HepG2 (cell line): ENCODE measurements around the gene ELP1. TPM values are rescaled to one million over a fixed set of nuclear protein-coding genes. Genes with fewer than 3 reads are reported as not detected.

ENCODE experiments used
- IRX3 ChIP-seq: sonication (generic); formaldehyde crosslinking; IDR thresholded peaks from 2 replicates; pipeline ENCODE4 v1.8.1; 2023; ENCODE audit warnings: mild to moderate bottlenecking, low read depth, missing genetic modification reagents, borderline replicate concordance
- MAF1 ChIP-seq: sonication (generic); formaldehyde crosslinking; IDR thresholded peaks from 2 replicates; pipeline ENCODE4 v1.5.0; 2020; ENCODE audit warnings: missing genetic modification reagents, borderline replicate concordance
- MLXIP ChIP-seq: sonication (generic); formaldehyde crosslinking; IDR thresholded peaks from 2 replicates; pipeline ENCODE4 v1.9.0; 2021; ENCODE audit warnings: missing genetic modification reagents, borderline replicate concordance
- MTF1 ChIP-seq: sonication (generic); formaldehyde crosslinking; IDR thresholded peaks from 2 replicates; pipeline ENCODE4 v1.5.0; 2020; ENCODE audit warnings: missing genetic modification reagents
- MXI1 ChIP-seq: IDR thresholded peaks from 3 replicates; pipeline ENCODE4 v1.6.1; 2012; ENCODE audit warnings: low read depth, low read length, inconsistent platforms, borderline replicate concordance
- NR2F6 ChIP-seq, 2 experiments: IDR thresholded peaks; 2 replicates each; pipeline ENCODE4 v1.6.1; 2016; ENCODE audit warnings: antibody characterized with exemption in 1 of 2, mild to moderate bottlenecking in 1 of 2
- SMAD3 ChIP-seq: sonication (generic); formaldehyde crosslinking; IDR thresholded peaks from 2 replicates; pipeline ENCODE4 v1.4.0; 2020; ENCODE audit warnings: missing genetic modification reagents
- TBX3 ChIP-seq: fragments of 450-650 bp; IDR thresholded peaks from 2 replicates; pipeline ENCODE4 v1.6.1; 2017; ENCODE audit warnings: antibody characterized with exemption, mild to moderate bottlenecking, inconsistent platforms, borderline replicate concordance
- ZBTB4 ChIP-seq: sonication (generic); formaldehyde crosslinking; IDR thresholded peaks from 2 replicates; pipeline ENCODE4 v1.4.0; 2020; ENCODE audit warnings: missing genetic modification reagents, mild to moderate bottlenecking, borderline replicate concordance
- ZBTB8A ChIP-seq: sonication (generic); formaldehyde crosslinking; IDR thresholded peaks from 2 replicates; pipeline ENCODE4 v1.4.0; 2020; ENCODE audit warnings: mild to moderate bottlenecking, low read depth, missing genetic modification reagents, borderline replicate concordance
- ZNF292 ChIP-seq: sonication (generic); formaldehyde crosslinking; IDR thresholded peaks from 2 replicates; pipeline ENCODE4 v1.8.1; 2022; ENCODE audit warnings: mild to moderate bottlenecking, low read depth, missing genetic modification reagents, borderline replicate concordance
- ZNF563 ChIP-seq: sonication (generic); formaldehyde crosslinking; IDR thresholded peaks from 2 replicates; pipeline ENCODE4 v1.8.0; 2022; ENCODE audit warnings: mild to moderate bottlenecking, moderate library complexity, missing genetic modification reagents
- ZNF678 ChIP-seq: sonication (generic); formaldehyde crosslinking; IDR thresholded peaks from 2 replicates; pipeline ENCODE4 v1.4.0; 2020; ENCODE audit warnings: mild to moderate bottlenecking, missing genetic modification reagents
- polyA plus RNA-seq, 8 experiments: library from polyadenylated mRNA; depleted of rRNA in 3 of 8; stranded (reverse) in 7 of 8; unstranded in 1 of 8; fragments of >200 nt; fragmentation: Illumina TruSeq in 4 of 8; extraction: Trizol in 4 of 8; gene quantifications; 2 replicates each; pipeline versions ENCODE4 v1.2.1 to v1.2.3, GENCODE V29; 2011 to 2016; ENCODE audit warnings: low read depth in 4 of 8, missing spikeins in 1 of 8, mixed read lengths in 1 of 8; ENCODE audit not compliant: insufficient read depth in 1 of 8
- total RNA-seq, 5 experiments: library from RNA; depleted of rRNA; stranded (reverse); fragments of >200 nt; fragmentation: Illumina TruSeq; extraction: Trizol; gene quantifications; 2 replicates each; pipeline ENCODE4 v1.2.3, GENCODE V29; 2016; ENCODE audit warnings: low read depth in 1 of 5
- TF ChIP-seq, protein P1 (sequence below): sonication (generic); formaldehyde crosslinking; IDR thresholded peaks from 2 replicates; pipeline ENCODE4 v1.4.0; 2020; ENCODE audit warnings: mild to moderate bottlenecking, missing genetic modification reagents

ELP1 gene
- total and polyA plus RNA-seq, 2 of the 13 experiments (the other 11 are each of a cell fraction or from before 2014, with no cell fraction given), result 157 to 275 TPM

DNA sequence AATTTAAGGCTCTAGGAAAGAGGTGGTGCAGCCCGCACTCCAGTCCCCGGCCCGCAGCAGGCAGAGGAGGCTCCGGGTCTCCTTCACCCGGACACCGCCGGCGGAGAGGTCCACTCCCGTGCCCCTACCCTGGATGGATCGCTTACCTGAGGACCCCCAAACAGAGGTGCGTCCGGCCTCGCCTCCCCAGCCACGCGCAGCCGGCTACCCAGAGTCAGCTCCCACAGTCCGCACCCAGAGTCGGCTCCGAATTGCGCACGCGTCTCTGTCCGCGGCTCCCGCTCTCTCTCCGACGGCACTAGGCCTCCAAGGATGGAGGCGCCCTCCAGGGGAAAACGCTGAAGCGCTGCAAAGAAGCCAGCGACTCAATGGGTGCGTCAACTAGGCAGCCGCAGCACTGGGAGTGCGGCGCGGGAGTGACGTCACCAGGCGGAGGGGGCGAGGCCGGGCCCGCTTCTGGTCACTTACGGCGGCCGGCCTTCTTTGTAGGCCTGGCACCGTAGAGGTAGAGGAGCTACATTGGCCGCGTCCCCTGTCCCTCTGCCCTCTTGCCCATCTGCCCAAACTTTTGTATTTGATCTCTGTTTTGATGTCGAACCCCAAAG is at the start of gene ELP1 (continued):
- TF ChIP-seq, protein P1, sequence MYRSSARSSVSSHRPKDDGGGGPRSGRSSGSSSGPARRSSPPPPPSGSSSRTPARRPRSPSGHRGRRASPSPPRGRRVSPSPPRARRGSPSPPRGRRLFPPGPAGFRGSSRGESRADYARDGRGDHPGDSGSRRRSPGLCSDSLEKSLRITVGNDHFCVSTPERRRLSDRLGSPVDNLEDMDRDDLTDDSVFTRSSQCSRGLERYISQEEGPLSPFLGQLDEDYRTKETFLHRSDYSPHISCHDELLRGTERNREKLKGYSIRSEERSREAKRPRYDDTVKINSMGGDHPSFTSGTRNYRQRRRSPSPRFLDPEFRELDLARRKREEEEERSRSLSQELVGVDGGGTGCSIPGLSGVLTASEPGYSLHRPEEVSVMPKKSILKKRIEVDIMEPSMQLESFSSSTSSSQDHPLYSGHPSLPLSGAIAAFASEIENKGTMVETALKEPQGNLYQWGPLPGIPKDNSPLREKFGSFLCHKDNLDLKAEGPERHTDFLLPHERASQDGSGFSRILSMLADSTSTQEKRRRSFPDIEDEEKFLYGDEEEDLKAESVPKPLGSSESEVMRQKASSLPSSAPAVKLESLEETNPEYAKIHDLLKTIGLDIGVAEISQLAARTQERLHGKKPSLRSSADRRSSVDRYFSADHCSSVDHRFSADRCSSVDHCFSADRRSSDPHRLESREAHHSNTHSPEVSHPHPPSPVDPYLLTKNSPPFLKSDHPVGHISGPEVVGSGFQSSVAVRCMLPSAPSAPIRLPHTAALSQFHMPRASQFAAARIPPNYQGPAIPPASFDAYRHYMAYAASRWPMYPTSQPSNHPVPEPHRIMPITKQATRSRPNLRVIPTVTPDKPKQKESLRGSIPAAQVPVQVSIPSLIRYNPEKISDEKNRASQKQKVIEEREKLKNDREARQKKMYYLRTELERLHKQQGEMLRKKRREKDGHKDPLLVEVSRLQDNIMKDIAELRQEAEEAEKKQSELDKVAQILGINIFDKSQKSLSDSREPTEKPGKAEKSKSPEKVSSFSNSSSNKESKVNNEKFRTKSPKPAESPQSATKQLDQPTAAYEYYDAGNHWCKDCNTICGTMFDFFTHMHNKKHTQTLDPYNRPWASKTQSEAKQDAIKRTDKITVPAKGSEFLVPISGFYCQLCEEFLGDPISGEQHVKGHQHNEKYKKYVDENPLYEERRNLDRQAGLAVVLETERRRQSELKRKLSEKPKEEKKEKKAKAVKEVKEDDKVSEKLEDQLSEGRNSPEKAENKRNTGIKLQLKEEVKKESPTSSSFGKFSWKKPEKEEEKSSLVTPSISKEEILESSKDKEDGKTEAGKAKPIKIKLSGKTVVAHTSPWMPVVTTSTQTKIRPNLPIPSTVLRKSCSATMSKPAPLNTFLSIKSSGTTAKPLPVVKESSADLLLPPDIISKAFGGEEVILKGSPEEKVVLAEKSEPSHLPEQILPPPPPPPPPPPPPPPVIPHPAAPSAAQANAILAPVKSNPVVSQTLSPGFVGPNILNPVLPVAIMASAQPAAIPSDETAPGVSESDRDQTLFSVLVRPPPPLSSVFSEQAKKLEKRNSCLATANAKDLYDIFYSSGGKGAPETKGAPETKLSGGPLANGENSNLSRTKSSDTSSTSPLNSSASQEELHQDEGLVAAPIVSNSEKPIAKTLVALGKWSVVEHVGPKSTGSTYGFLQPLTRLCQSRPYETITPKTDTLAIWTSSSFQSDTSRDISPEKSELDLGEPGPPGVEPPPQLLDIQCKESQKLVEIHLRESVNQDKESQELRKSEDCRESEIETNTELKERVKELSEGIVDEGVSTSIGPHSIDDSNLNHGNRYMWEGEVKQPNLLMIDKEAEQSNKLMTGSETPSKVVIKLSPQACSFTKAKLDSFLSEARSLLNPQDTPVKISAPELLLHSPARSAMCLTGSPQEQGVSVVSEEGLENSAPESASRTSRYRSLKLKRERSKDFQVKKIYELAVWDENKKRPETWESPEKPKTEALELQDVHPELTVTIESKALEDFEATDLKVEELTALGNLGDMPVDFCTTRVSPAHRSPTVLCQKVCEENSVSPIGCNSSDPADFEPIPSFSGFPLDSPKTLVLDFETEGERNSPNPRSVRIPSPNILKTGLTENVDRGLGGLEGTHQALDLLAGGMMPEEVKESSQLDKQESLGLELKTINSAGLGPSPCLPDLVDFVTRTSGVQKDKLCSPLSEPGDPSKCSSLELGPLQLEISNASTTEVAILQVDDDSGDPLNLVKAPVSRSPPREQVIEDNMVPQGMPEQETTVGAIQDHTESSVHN (CRISPR knock-in tag), result 0 out of 2 replicates have a peak, but pooled peaks have one; percentile 61
- no peak for TF ChIP-seq TBX3
- peak; percentile 74 for TF ChIP-seq ZNF292 (CRISPR knock-in tag)
- TF ChIP-seq ZBTB8A (CRISPR knock-in tag), result no peak
- TF ChIP-seq ZNF563, result no peak; the same call in 1 of the 2 replicates
- no peak for TF ChIP-seq MLXIP
- 0 out of 2 replicates have a peak, but pooled peaks have one; percentile 61 for TF ChIP-seq ZNF678
- TF ChIP-seq MTF1 (CRISPR knock-in tag), result no peak
- peak; percentile 81; the same call in 1 of the 2 replicates for TF ChIP-seq SMAD3 (CRISPR knock-in tag)
- TF ChIP-seq MXI1, result peak; percentile 58; the same call in 2 of the 3 replicates
- TF ChIP-seq IRX3 (CRISPR knock-in tag), result no peak
- TF ChIP-seq NR2F6 (IDR thresholded peaks at IDR 0.05), result no peak
- peak; percentile 31 for TF ChIP-seq NR2F6 (CRISPR knock-in tag; IDR thresholded peaks at IDR 0.05)
- no peak for TF ChIP-seq ZBTB4 (CRISPR knock-in tag)
- TF ChIP-seq MAF1 (CRISPR knock-in tag), result peak; percentile 38; the same call in 1 of the 2 replicates
